HG03565 (cell line): ENCODE data around the gene MTIF3.

ENCODE experiments used
- ATAC-seq: cut with Tn5 transposase; IDR thresholded peaks from one replicate; pipeline ENCODE4 v1.9.1; 2021; ENCODE audit warnings: mild to moderate bottlenecking, moderate library complexity; ENCODE audit not compliant: unreplicated experiment

The MTIF3 gene, protein sequence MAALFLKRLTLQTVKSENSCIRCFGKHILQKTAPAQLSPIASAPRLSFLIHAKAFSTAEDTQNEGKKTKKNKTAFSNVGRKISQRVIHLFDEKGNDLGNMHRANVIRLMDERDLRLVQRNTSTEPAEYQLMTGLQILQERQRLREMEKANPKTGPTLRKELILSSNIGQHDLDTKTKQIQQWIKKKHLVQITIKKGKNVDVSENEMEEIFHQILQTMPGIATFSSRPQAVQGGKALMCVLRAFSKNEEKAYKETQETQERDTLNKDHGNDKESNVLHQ

DNA sequence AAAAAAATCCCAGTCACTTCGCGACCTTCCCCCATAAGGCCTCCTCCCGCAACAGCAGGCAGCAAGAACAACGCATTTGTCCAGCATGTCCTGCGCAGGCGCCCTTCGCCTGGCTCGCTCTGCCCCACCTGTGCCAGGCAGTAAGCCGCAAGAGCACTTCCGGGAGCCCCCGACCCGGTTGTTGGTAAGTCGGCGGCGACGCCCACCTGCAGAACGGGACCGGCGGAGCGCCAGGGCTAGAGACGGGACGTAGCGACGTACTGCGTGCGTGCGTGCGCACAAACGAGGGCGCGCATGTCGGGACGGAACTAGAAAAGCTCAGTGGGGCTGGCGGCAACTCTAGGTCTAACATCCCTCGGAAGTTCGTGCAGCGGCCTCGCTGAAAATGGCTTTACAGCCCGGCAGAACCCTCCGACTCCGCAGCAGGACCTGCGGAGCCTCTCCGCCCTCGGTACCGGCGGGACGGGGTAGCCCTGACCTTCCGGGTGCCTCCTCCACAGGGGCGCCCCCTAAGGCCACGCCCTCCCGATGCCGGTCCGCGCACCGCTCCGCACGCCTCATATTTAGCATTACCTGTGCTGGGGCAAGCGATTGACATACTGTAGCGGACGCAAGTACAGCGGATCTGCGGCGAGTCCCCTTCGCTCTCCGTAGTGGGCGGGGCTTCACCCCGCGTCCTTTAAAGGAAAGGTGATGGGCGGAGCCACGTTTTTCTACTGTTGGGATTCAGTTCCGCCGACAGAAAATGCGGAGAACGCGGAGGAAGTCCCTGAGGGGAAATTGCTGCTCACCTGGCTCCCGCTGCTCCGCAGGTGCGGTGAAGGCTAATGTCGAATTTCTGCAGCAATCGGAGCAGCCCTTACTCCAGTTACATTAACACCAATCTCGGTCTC lies at the start of gene MTIF3:
Gene MTIF3, minus strand, starts transcription at position 629 of the 893 bp plus-strand sequence. CDS start 10,116 bp downstream, outside the sequence.
- ATAC-seq, result peak; percentile 81

DNA sequence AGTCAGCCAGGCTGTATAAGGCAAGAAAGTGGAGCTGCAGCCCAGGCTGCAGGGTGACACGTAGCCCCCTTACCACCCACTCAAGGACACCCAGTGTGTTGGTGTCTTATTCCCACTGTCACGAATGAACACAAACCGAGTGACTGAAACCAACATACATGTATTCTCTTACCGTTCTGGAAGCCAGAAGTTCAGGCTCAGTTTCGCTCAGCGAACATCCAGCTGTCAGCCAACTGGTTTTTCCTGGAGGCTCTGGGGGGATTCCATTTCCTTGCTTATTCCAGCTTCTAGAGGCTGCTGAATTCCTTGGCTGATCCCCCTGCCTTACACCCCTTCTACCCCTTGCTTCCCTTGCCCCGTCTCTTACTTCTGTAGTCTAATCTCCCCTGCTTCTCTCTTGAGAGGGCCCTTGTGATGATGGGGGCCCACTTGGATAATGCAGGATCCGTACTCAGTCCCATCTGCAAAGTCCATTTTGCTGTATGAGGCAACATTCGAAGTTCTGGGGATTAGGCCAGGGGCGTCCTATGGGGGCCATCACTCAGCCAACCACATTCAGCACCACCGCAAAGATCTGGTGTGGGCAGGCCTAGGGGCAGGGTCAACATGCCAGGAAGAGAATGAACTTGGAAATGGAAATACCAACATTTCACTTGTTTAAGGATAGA lies 47.3 kb upstream of the MTIF3 start:
- ATAC-seq, result no peak

DNA sequence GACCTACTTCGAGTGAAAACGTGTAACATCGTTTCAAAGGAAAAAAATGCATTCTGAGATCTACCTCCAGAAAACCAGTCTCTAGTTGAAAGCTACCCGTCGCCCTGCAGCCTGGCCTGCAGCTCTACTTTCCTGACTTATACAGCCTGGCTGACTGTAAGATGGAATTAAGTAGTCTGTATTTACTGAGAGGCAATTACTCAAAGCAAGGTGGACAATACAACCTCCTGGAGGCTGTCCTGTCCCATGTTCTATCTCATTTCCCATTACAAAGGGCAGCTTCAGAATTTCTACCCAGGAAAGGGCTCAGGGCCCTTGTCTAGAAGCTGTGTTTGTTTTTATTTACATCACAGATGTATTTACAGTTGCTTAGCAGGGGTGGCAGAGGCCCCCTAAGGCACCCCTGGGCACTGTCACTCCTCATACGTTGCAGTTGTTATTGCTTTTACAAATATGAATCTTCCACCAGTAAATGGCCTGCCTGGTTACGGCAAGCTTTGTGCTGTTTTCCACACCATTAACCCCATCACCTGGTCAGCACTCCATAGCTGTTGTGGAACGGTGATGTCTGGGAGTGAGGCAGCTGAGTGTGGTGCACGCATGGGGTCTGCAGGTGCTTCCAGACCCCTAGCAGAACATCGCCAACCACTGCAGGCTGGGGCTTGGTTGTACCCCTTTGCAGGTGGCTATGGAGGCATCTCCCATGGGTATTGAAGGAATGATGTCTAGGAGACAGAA lies 46.3 kb upstream of the MTIF3 start:
- ATAC-seq, result no peak

DNA sequence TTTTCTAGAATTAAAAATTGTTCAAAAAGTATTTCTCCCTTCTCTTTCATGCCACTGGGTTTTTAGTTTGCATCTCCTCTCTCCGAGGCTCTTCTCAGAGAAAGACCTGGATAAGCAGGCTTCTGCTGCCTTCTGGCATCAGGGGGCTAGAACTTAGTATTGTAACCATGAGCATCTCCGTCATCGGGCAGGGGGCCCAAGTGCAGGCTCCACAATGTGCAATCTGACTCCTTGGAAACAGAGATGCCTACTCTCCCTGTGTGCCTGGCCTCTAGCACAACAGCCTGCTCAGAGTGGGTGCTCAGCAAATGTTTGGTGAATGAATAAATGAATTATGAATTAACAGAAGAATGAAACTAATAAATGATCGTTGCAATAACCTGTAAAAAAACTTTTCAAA lies 45.6 kb upstream of the MTIF3 start:
- ATAC-seq, result no peak

DNA sequence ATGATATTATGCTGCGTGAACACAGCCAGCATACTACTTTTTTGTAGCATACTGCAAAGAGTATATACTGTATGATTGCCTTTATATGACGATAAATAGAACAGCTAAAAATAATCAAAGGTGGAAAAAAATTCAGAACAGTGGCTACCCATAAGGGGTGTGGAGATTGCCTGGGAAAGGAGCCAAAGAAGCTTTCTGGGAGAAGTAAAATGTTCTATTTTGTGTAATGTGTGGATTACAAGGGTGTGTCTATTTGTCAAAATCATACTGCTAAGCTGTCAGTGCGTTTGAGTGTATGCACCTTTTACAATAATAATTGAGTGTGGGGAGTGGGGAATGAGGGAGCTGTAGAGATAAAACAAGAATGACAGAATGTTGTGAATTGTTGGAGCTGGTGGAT lies 45.2 kb upstream of the MTIF3 start:
- ATAC-seq, result no peak

DNA sequence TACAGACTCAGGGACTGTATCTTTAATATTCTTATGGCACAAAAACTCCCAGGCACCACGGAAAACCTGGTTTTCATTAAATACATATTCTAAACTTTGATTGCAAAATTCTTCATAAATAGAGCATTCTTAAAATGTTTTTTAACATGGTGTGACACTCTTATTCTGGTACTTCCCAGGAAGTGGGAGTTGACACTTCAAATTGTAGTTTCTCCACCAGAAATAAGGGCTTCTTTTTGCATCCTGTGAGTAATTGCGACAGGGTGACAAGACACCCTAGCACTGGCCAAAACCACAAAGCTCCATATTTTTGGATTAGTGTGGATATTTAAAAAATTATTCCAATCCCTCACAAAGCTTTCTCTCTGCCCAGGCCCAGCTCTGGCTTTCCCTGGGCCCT lies 43.6 kb upstream of the MTIF3 start:
- ATAC-seq, result no peak

DNA sequence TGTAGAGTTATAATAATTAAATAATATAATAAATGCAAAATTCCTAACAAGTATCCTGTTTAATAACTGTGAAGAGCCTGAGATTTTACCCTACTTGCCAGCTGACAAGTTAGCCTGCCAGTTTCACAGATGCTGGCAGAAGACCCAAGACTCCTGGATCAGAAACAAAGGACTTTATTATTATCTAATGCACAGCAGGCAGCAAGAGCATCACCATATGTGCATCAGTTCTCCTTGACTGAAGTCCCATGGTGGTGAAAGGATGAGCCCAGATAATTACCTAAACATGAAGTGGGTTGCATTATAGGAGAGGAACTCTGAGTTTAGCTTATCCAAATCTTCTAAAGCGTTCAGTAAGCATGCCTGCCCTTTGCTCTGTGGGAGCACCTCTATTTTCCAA lies 39.1 kb upstream of the MTIF3 start:
- ATAC-seq, result no peak

DNA sequence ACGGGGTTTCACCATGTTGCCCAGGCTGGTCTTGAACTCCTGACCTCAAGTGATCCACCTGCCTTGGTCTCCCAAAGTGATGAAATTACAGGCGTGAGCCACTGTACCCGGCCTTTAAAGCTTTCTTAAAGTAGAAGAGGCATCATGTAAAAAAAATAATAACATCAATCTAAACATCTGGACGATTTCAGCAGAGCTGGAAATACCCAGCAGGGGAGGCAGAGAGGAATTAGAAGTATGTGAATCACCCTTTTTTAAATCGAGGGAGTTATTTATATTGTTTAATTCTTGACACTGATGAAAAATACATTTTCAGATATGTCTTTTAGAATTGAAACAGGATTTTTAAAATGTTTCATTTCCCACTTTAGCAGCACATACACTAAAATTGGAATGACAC lies 37.4 kb upstream of the MTIF3 start:
- ATAC-seq, result no peak

DNA sequence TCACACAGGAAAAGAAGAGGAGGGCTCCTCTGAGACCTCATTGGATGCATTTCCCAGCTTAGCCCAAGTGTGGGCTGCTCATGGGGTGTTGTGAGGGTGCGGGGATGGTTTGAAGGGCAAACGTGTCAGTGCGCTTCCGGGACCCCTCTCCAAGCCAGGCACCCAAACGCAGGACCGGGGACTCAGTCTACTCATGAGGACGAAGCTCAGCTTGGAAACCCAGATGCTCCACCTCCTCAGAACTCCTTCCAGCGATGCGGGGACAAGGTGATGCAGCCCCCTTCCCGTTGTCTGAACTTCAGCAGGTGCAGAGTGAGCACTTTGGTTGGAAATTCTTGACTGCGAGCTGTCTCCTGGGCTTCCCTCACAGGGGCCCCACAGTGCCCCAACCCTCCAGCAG lies 33.1 kb upstream of the MTIF3 start:
- ATAC-seq, result no peak

DNA sequence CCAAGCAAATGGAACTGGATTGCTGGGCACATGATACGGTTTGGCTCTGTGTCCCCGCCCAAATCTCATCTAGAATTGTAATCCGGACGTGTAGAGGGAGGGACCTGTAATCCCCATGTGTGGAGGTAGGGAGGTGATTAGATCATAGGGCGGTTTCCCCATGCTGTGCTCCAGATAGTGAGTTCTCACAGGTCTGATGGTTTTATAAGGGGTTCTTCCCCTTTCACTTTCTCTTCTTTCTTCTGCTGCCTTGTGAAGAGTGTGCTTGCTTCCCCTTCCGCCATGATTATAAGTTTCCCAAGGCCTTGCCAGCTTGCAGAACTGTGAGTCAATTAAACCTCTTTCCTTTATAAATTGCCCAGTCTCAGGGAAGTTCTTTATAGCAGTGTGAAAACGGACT lies 32.6 kb upstream of the MTIF3 start:
- ATAC-seq, result peak; percentile 85

DNA sequence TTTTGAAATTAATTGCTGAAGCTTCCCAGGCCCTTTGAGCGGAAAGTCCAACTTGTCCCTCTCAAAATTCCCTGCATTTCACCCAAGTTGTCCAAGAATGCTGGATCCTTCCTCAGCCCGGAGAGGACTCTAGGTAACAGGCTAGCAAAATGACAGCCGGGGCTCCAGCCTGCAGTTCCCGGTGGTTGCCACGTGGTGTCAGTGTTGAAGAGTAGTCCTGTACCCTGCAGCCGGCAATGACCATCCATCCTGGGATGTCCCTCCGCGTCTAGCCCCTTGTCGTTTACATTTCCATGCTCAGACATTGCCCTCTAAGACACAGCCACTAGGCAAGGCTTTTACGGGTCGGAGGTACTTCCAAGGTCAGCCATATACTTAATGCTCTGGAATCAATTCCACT lies 31.4 kb upstream of the MTIF3 start:
- no peak for ATAC-seq

DNA sequence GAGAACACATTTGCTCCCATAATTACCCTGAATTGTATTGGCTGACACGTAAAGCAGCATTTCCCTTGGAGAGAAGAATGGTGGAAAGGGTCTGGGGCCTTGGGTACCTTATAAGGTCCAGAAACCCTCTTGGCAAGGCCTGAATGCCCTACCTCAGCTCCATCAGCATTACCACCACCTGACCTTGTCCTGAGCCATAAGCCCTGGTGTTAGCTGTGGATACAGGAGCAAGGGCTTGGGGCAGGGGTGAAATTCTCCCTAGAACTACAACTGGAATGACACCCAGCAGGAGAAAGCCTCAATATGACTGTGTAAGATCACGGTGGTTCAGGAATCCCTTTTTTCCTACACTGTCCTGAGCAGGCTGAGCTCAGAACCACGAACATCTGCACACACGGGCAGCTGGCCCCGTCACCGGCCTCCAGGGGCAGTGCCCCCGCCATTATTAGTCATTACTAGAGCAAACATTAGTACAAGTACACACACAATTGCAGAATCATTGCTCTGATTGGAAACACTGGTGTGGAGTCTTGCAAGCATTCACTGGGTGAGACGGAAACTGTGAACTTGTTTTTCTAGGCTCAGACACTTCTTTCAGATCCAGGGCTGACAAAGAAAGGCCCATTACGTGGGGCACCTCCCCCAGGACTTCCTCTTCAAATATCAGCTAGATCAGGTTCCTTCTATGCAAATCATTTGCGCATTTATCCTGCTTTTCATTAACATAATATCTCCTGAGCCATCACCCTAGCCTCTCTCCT lies 26.8 kb upstream of the MTIF3 start:
- peak; percentile 78 for ATAC-seq

DNA sequence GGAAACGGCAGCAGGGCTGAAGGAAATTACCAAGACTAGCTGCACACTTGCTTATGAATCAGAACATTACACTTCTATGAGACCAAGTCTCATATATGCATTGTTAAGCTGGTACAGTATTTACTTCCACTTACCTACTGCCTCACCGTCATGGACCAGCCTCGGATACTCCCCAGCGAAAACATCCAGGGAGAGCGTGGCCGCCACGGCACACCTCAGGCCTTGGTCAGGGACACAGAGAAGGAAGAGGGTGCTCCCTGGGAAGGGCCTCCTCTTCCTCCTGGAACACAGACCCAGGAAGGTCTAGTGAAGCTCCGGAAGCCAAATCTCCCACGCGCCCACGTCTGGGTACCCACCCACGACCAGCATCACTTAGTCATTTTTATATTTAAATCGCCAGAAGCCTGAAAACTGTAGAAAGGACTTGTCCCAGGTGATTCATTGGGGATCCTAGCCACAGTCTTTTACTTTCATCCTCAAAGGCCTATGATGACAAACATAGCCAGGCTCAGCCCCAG lies 24.4 kb upstream of the MTIF3 start:
- no peak for ATAC-seq

DNA sequence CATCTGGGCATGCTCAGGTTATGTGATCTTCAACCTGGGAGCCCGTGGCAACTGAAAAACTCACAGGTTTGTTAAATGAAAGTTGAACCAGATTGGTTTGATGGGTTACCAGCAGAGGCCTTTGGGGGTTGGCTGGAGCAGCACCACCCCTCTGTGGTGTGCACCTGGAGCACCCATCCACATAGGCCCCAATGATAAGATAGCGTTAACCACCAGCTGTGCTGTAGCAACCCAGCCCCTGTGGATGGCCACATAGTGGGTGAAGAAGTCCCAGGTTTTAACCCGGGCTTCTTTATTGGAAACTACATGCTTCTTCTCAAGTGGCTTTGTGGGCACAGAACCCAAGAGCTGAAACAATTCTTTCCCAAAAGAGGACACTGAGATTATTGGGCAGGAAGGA lies 22.6 kb upstream of the MTIF3 start:
- ATAC-seq, result no peak

DNA sequence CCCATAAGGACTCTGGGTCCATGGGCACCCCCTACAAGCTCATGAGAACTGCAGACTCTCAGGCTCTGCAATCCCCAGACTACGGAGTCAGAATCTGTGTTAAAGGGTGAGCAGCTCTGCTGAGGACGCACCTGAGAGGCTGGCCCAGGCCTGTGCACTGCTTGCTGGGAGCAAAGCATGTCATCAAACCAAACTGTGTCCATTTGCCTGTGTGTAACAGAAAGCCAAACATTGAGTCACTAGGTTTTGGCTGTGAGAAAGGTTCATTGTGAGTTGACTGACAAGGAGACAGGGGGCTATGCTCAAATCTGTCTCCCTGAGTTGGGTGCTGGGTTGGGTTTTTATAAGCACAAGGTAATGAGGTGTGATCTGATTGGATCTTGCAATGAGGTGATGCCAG lies 22.1 kb upstream of the MTIF3 start:
- no peak for ATAC-seq

DNA sequence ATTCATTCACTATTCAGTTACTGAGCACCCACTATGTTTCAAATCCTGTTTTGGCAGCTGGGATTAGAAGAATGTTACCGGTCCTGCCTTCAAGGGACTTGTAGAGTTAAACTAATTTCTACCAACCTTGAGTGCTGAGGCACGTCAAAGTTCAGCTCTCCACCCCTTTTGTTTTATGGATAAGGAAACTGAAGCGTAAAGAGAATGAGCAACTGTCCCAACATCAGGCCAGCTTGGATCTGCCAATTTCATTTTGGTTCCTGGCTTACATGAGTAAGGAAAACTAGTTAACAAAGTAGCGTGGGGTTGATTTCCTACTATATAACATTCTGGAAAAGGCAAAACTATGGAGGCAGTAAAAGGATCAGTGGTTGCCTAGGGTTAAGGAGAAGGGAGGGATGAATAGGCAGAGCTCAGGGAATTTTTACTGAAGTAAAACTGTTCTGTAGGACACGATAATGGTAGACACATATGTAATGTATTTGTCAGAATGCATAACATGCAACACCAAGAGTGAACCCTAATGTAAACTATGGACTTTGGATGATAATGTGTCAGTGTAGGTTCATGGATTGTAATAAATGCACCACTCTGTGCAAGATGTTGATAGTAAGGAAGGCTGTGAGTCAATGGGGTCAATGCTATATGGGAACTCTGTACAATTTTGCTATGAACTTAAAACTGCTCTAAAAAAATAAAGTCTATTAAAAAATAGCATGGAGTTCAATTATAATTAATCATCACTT lies 19.9 kb upstream of the MTIF3 start:
- ATAC-seq, result no peak

DNA sequence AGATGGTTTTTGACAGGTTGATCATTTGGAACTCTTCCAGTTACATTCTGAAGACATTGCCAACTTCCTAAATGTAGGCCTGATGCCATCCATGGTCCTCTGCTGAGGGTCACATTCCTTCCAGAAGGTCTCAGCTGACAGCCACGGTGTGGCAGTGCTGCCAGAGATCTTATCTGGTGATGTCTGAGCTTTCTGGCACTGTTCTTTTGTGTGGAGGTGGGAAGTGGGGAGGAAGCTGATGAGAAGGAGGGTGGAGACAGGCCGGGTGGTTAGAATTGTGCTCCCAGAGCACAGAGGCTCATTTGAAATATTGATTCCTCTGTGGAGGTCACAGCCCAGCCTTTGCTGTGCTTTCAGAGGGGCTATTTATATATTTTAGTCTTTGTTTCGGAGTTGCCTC lies 16.1 kb upstream of the MTIF3 start:
- no peak for ATAC-seq

DNA sequence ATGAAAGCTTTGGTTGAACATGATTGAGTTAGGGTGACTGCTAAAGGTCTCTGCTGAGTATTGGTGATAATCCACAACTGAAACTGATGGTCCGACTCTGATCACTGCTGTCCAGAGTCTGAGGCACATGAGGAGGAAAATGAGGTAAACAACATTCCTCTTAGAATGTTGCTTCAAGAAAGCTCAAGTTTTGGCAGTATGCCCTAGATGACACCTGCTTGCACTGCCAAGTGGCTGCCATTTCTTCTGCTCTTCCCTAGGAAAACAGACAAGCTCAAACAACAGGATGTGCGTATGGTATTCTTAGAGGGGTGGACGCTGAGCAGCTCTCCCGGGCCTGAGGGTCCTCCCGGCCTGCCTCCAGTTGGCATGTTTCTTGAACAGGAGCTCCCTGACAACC lies 15.2 kb upstream of the MTIF3 start:
- no peak for ATAC-seq

DNA sequence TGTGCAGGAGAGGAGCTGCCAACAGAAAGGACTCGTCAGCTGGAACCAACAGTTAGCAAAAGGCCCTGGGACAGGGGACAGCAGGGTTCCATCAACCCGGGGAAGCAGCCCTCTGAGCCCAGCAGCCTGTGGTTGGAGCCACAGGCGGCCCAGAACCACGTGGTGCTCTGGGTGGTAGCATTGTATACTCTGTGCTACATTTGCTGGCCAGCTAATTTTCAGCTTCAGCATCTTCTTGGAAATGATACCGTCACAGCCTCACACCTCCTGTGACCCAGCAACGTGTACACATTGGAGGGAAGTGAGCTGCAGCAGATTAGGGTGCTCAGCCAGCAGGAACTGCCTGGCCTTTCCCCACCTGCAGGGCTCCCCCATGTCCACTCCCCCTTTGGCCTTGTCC lies 13.1 kb upstream of the MTIF3 start:
- no peak for ATAC-seq
